Hepatocyte (in vitro differentiated cells): Measurements from ENCODE around the gene ANKRD29.

Source experiments
- CTCF ChIP-seq: fragments of 200-600 bp; sonication (generic); IDR thresholded peaks from 2 replicates; pipeline ENCODE4 v1.5.1; 2016; ENCODE audit warnings: antibody characterized with exemption, mild to moderate bottlenecking; ENCODE audit not compliant: poor library complexity
- EZH2 ChIP-seq: fragments of 200-600 bp; sonication (generic); IDR thresholded peaks from 2 replicates; pipeline ENCODE4 v1.6.1; 2016; ENCODE audit warnings: antibody characterized with exemption, mild to moderate bottlenecking, borderline replicate concordance

- TF ChIP-seq EZH2 (no peak), CTCF (no peak)
Measured at GRCh38 chr18:23650968-23651927, 11.5 kb downstream of the ANKRD29 start.
